Endothelial cell (in vitro differentiated cells): ENCODE results near the gene TRMT44. TPM values are rescaled to one million over a fixed set of nuclear protein-coding genes. Genes with fewer than 3 reads are reported as not detected.

ENCODE experiments used
- DNase-seq: peaks from one replicate; pipeline ENCODE4 v3.0.0; 2021; ENCODE audit warnings: low spot score
- H3K27ac Mint-ChIP-seq: one replicate; pipeline ENCODE4 v1.8.0; 2021; ENCODE audit warnings: mixed read lengths, inconsistent platforms; ENCODE audit not compliant: unreplicated experiment
- H3K27me3 Mint-ChIP-seq: one replicate; pipeline ENCODE4 v1.8.0; 2021; ENCODE audit warnings: mild to moderate bottlenecking, moderate library complexity, mixed read lengths, inconsistent platforms; ENCODE audit not compliant: unreplicated experiment
- H3K36me3 Mint-ChIP-seq: one replicate; pipeline ENCODE4 v1.8.0; 2021; ENCODE audit warnings: mild to moderate bottlenecking, low read depth, mixed read lengths, inconsistent platforms; ENCODE audit not compliant: unreplicated experiment
- H3K4me1 Mint-ChIP-seq: one replicate; pipeline ENCODE4 v1.8.0; 2021; ENCODE audit warnings: mild to moderate bottlenecking, mixed read lengths, inconsistent platforms; ENCODE audit not compliant: unreplicated experiment
- H3K4me3 Mint-ChIP-seq: one replicate; pipeline ENCODE4 v1.8.0; 2021; ENCODE audit warnings: mild to moderate bottlenecking, mixed read lengths, inconsistent platforms; ENCODE audit not compliant: unreplicated experiment
- H3K9me3 Mint-ChIP-seq: one replicate; pipeline ENCODE4 v1.8.0; 2021; ENCODE audit warnings: mixed read lengths, inconsistent platforms; ENCODE audit not compliant: unreplicated experiment
- total RNA-seq: library from RNA; stranded (reverse); fragmentation: NEBNext Ultra II Directional; extraction: Animal tissue kit (Norgen Biotek cat#: 25700); gene quantifications from one replicate; pipeline ENCODE4 v1.2.1, GENCODE V29; 2021; ENCODE audit not compliant: unreplicated experiment
- TF ChIP-seq, protein P1 (sequence below): fragments of 200-600 bp; sonication (generic); IDR thresholded peaks from one replicate; pipeline ENCODE4 v1.5.0; 2021; ENCODE audit warnings: antibody characterized with exemption; ENCODE audit not compliant: unreplicated experiment

TRMT44 gene
- total RNA-seq, 1 donor from 2014 or later, result 38.5 TPM

DNA sequence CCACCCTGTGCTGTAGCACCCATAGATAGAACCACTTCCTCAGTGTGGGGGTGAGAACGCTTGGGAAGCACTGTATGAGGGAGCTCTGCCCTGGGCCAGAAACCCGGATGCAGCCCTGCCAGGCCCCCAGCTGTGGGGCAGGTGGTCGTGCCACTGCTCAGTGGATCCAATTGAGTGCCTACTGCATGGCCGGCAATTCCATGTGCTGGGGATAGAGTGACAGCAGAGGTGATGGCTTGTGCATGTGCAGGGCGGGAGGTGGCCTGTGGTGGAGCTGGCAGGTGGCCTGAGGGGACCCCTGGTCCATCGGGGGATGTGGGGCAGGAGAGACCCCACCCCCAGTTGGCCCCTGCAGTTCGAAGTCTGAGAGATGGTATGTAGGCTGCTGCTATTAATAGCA lies 60.4 kb downstream of the TRMT44 start:
- H3K36me3 Mint-ChIP-seq, result peaks cover 8% of the 10 kb centered on the region

DNA sequence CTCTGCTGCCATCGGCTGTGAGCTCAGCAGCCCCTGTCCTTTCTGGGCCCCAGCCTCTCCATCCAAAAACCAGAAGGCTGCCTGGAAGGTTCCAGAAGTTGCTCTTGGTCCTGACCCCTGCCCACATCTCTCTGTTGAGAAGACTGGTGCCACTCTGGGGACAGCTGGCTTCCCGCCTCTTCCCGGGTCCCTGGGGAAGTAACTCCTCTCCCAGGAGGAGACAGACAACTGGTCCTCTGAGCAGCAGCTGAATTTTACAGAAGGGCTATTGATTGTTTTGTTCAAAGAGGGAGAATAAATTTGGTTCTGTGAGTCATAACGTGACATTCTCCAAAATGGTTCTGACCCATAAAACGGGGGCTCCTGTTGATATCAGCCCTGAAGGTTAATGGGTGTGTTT lies 61.2 kb downstream of the TRMT44 start:
- Mint-ChIP-seq H3K27me3 (peaks cover 8% of the 10 kb centered on the region), H3K36me3 (peaks cover 8% of the 10 kb centered on the region), H3K27ac (no peak overlapping the region), H3K9me3 (no peaks in the 10 kb centered on the region), H3K4me1 (no peaks in the 10 kb centered on the region), H3K4me3 (no peak overlapping the region)
- TF ChIP-seq, protein P1, sequence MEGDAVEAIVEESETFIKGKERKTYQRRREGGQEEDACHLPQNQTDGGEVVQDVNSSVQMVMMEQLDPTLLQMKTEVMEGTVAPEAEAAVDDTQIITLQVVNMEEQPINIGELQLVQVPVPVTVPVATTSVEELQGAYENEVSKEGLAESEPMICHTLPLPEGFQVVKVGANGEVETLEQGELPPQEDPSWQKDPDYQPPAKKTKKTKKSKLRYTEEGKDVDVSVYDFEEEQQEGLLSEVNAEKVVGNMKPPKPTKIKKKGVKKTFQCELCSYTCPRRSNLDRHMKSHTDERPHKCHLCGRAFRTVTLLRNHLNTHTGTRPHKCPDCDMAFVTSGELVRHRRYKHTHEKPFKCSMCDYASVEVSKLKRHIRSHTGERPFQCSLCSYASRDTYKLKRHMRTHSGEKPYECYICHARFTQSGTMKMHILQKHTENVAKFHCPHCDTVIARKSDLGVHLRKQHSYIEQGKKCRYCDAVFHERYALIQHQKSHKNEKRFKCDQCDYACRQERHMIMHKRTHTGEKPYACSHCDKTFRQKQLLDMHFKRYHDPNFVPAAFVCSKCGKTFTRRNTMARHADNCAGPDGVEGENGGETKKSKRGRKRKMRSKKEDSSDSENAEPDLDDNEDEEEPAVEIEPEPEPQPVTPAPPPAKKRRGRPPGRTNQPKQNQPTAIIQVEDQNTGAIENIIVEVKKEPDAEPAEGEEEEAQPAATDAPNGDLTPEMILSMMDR, result no peak
- no peak for DNase-seq

More for the DNA sequence above, 60.4 kb downstream of the TRMT44 start:
- TF ChIP-seq, protein P1, result no peak
- Mint-ChIP-seq H3K27ac (no peak overlapping the region), H3K9me3 (no peaks in the 10 kb centered on the region), H3K4me1 (no peaks in the 10 kb centered on the region), H3K4me3 (no peak overlapping the region), H3K27me3 (peaks cover 8% of the 10 kb centered on the region)
- DNase-seq, result no peak

DNA sequence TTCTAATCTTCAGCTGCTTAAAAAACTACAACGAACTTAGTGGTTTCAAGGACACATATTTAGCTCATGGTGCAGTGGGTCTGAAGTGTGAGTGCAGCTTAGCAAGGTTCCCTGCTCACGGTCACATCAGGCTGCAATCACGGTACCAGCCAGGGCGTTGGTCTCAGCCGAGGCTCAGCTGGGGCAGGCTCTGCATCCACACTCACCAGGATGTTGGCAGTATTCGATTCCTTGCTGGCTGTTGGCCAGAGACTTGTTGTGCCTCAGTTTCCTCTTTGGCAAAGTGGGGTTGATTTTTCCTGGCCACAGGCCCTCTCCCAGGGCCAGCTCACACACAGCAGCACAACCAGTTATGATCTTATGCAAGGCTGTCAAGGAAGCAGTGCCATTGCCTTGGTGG lies 61.8 kb downstream of the TRMT44 start:
- H3K4me1 Mint-ChIP-seq, result no peaks in the 10 kb centered on the region
- H3K27me3 Mint-ChIP-seq, result peaks cover 8% of the 10 kb centered on the region
- DNase-seq, result no peak
- TF ChIP-seq, protein P1, result no peak
- no peak overlapping the region for H3K4me3 Mint-ChIP-seq
- no peak overlapping the region for H3K27ac Mint-ChIP-seq
- H3K36me3 Mint-ChIP-seq, result peaks cover 8% of the 10 kb centered on the region
- no peaks in the 10 kb centered on the region for H3K9me3 Mint-ChIP-seq

- Mint-ChIP-seq H3K36me3 (peaks cover 4% of the 10 kb centered on the region), H3K27ac (no peak overlapping the region), H3K4me3 (no peak overlapping the region), H3K27me3 (peaks cover 8% of the 10 kb centered on the region), H3K4me1 (no peaks in the 10 kb centered on the region), H3K9me3 (no peaks in the 10 kb centered on the region)
- TF ChIP-seq, protein P1, result no peak
- DNase-seq, result no peak
Observed at GRCh38 chr4:8502836-8503585, 62.4 kb downstream of the TRMT44 start.

DNA sequence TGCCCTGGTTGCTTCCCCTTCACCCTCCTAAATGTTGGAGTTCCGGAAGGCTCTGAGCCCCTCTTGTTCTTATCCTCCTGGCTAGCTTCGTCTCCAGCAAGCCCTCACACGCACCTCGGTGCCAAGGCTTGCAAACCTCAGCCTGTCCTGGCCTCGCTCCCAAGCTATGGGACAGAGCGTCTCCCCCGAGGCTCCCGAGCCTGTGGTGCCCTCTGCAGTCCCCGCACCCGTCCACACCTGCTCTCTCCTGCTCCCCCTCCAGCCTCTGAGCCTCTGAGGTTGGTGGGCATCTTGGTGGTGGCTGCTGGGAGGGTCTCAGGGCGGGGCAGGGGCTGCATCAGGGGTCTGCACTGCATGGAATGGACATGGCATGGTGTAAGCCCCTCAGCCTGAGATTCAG lies 63.2 kb downstream of the TRMT44 start:
- DNase-seq, result no peak
- Mint-ChIP-seq H3K9me3 (no peaks in the 10 kb centered on the region), H3K36me3 (peaks cover 4% of the 10 kb centered on the region), H3K27me3 (peaks cover 8% of the 10 kb centered on the region), H3K27ac (no peak overlapping the region), H3K4me1 (no peaks in the 10 kb centered on the region), H3K4me3 (no peak overlapping the region)
- TF ChIP-seq, protein P1, result no peak
